Subcutaneous adipose tissue (tissue), 4 donors: ENCODE measurements around the gene CDKL1. TPM values are rescaled to one million over a fixed set of nuclear protein-coding genes. Genes with fewer than 3 reads are reported as not detected.

Source experiments
- CTCF ChIP-seq: fragments of 450-650 bp; IDR thresholded peaks from one replicate; pipeline ENCODE4 v1.5.1; 2016; ENCODE audit warnings: low read depth, mild to moderate bottlenecking, control low read depth, antibody characterized with exemption, moderate library complexity
- total RNA-seq, 4 donors: library from RNA; depleted of rRNA; stranded (reverse); fragments of >200 nt; gene quantifications; one replicate each; pipeline ENCODE4 v1.1.0, GENCODE V29; 2016

Gene CDKL1
- total RNA-seq, 4 donors from 2014 or later, result 12.2 to 37.7 (median 31.4) TPM

DNA sequence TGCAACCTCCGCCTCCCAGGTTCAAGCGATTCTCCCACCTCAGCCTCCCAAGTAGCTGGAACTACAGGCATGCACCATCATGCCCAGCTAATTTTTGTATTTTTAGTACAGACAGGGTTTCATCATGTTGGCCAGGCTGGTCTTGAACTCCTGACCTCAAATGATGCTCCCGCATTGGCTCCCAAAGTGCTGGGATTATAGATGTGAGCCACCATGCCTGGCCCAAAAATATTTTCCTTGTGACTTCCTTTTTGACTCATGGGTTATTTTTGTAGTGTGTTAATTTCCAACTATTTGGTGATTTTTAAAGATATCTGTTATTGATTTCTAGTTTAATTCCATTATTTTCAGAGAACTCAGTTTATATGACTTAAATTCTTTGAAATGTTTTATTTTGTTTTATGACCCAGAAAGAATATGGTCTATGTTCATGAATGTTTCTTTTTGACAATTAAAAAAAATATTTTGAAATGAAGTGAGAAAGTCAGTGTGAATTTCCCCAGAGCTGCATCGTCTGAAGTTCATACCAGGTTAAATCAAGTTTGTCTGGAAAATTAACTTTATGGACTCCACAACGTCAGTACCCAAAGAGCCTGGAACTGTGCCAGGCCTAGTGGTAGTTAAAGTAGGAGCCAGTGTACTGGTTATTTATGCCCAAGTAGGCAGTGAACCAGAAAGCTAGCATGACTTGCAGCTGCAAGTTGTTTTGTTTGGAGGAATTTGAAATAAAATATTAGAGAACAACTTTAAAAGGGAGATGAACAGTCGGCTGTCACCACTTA lies 2.8 kb upstream of the CDKL1 start:
- TF ChIP-seq CTCF, result no peak

DNA sequence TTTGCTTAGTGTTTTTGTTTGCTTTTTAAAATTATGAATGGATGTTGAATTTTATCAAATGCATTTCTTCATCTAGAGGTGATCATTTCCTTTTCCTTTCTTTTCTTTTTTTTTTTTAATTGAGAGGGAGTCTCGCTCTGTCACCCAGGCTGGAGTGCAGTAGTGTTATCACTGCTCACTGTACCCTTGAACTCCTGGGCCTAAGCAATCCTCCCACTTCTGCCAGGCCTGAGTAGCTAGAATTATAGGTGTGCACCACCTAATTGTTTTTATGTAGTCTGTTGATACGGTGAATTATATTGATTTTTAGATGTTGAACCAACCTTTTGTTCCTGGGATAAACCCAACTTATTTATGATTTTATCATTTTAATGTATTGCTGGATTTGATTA lies 1.5 kb upstream of the CDKL1 start:
- TF ChIP-seq CTCF, result no peak

- no peak for TF ChIP-seq CTCF
Observed at GRCh38 chr14:50397390-50398188, 908 bp upstream of the CDKL1 start.

- no peak for TF ChIP-seq CTCF
Observed at GRCh38 chr14:50395448-50395847, 1.2 kb downstream of the CDKL1 start.

- TF ChIP-seq CTCF, result no peak
Observed at GRCh38 chr14:50394713-50395112, 2.0 kb downstream of the CDKL1 start.

- no peak for TF ChIP-seq CTCF
Observed at GRCh38 chr14:50389668-50390441, 6.8 kb downstream of the CDKL1 start.
